H9 (cell line): Measurements from ENCODE around the gene PTCD1. TPM values are rescaled to one million over a fixed set of nuclear protein-coding genes. Genes with fewer than 3 reads are reported as not detected.

Experiments used
- DNase-seq: peaks from one replicate; pipeline ENCODE4 v3.0.0-alpha.2; 2017
- H2AFZ ChIP-seq: one replicate; pipeline ENCODE4 v1.6.1; 2013; ENCODE audit warnings: mild to moderate bottlenecking, low read length, control low read depth, moderate library complexity
- H2AK5ac ChIP-seq: 2 replicates; pipeline ENCODE4 v1.6.1; 2013; ENCODE audit warnings: low read length, control low read depth, mixed read lengths; ENCODE audit not compliant: insufficient read length
- H2BK120ac ChIP-seq: one replicate; pipeline ENCODE4 v1.6.1; 2013; ENCODE audit warnings: low read depth, mild to moderate bottlenecking, low read length, control low read depth, inconsistent platforms; ENCODE audit not compliant: poor library complexity, severe bottlenecking
- H2BK12ac ChIP-seq: 2 replicates; pipeline ENCODE4 v1.6.1; 2013; ENCODE audit warnings: low read length, control low read depth, mixed read lengths, low read depth; ENCODE audit not compliant: insufficient read length
- H2BK15ac ChIP-seq: 2 replicates; pipeline ENCODE4 v1.6.1; 2013; ENCODE audit warnings: low read depth, low read length, control low read depth
- H2BK20ac ChIP-seq: one replicate; pipeline ENCODE4 v1.6.1; 2013; ENCODE audit warnings: low read depth, mild to moderate bottlenecking, low read length, control low read depth, inconsistent platforms; ENCODE audit not compliant: poor library complexity, severe bottlenecking
- H2BK5ac ChIP-seq: 2 replicates; pipeline ENCODE4 v1.6.1; 2013; ENCODE audit warnings: low read length, control low read depth, mixed read lengths; ENCODE audit not compliant: insufficient read length
- H3K14ac ChIP-seq: 2 replicates; pipeline ENCODE4 v1.6.1; 2013; ENCODE audit warnings: low read length, control low read depth; ENCODE audit not compliant: insufficient read depth
- H3K18ac ChIP-seq: 2 replicates; pipeline ENCODE4 v1.6.1; 2013; ENCODE audit warnings: low read depth, mild to moderate bottlenecking, mixed read lengths, low read length, control low read depth; ENCODE audit not compliant: insufficient read length
- H3K23ac ChIP-seq: 2 replicates; pipeline ENCODE4 v1.6.1; 2013; ENCODE audit warnings: low read length, control low read depth, mixed read lengths, low read depth; ENCODE audit not compliant: insufficient read length
- H3K23me2 ChIP-seq: 2 replicates; pipeline ENCODE4 v1.6.1; 2013; ENCODE audit warnings: low read depth, mild to moderate bottlenecking, mixed read lengths, low read length, control low read depth; ENCODE audit not compliant: insufficient read length, poor library complexity, severe bottlenecking
- H3K27ac ChIP-seq: 2 replicates; pipeline ENCODE4 v1.5.1; 2013; ENCODE audit warnings: low read length, control low read depth, mixed read lengths, low read depth; ENCODE audit not compliant: insufficient read length
- H3K27me3 ChIP-seq: 2 replicates; pipeline ENCODE4 v1.6.1; 2013; ENCODE audit warnings: low read length, control low read depth, inconsistent platforms; ENCODE audit not compliant: insufficient read depth
- H3K4ac ChIP-seq: 2 replicates; pipeline ENCODE4 v1.6.1; 2013; ENCODE audit warnings: low read depth, mild to moderate bottlenecking, control low read depth, inconsistent platforms, low read length, moderate library complexity
- H3K4me1 ChIP-seq: 2 replicates; pipeline ENCODE4 v1.6.1; 2013; ENCODE audit warnings: low read length, control low read depth, inconsistent platforms; ENCODE audit not compliant: insufficient read depth
- H3K4me2 ChIP-seq: 2 replicates; pipeline ENCODE4 v1.6.1; 2013; ENCODE audit warnings: low read length, control low read depth, mixed read lengths; ENCODE audit not compliant: insufficient read length, insufficient read depth
- H3K56ac ChIP-seq: 2 replicates; pipeline ENCODE4 v1.6.1; 2013; ENCODE audit warnings: low read depth, mild to moderate bottlenecking, mixed read lengths, low read length, control low read depth; ENCODE audit not compliant: insufficient read length
- H3K79me1 ChIP-seq: 2 replicates; pipeline ENCODE4 v1.6.1; 2013; ENCODE audit warnings: low read depth, mild to moderate bottlenecking, moderate library complexity, low read length, control low read depth, inconsistent platforms; ENCODE audit not compliant: insufficient read depth, poor library complexity, severe bottlenecking
- H3K79me2 ChIP-seq: 2 replicates; pipeline ENCODE4 v1.6.1; 2013; ENCODE audit warnings: low read length, control low read depth, inconsistent platforms; ENCODE audit not compliant: insufficient read depth
- H3K9ac ChIP-seq: 2 replicates; pipeline ENCODE4 v1.6.1; 2013; ENCODE audit warnings: low read length, control low read depth, mixed read lengths; ENCODE audit not compliant: insufficient read length; ENCODE audit errors: extremely low read depth
- H3K9me3 ChIP-seq: one replicate; pipeline ENCODE4 v1.6.1; 2013; ENCODE audit warnings: low read depth, low read length, inconsistent platforms; ENCODE audit not compliant: control insufficient read depth
- H3T11ph ChIP-seq: one replicate; pipeline ENCODE4 v1.6.1; 2013; ENCODE audit warnings: mild to moderate bottlenecking, low read length, control low read depth, inconsistent platforms
- H4K20me1 ChIP-seq: one replicate; pipeline ENCODE4 v1.6.1; 2013; ENCODE audit not compliant: control insufficient read depth, insufficient read length, insufficient read depth
- H4K5ac ChIP-seq: 2 replicates; pipeline ENCODE4 v1.6.1; 2013; ENCODE audit warnings: low read depth, mild to moderate bottlenecking, mixed read lengths, low read length, control low read depth; ENCODE audit not compliant: insufficient read length
- H4K8ac ChIP-seq: replicated peaks from 2 replicates; pipeline ENCODE4 v1.6.1; 2013; ENCODE audit warnings: low read length, control low read depth, mixed read lengths, low read depth; ENCODE audit not compliant: insufficient read length
- H4K91ac ChIP-seq: 2 replicates; pipeline ENCODE4 v1.6.1; 2013; ENCODE audit warnings: low read depth, mild to moderate bottlenecking, moderate library complexity, mixed read lengths, low read length, control low read depth; ENCODE audit not compliant: insufficient read length
- H3K27ac Mint-ChIP-seq, 3 experiments: 2 replicates in 2 of 3; 3 replicates in 1 of 3; pipeline ENCODE4 v1.8.0; 2020 to 2021; ENCODE audit warnings: mixed read lengths in 3 of 3, mild to moderate bottlenecking in 1 of 3, moderate library complexity in 1 of 3
- H3K27me3 Mint-ChIP-seq: 2 replicates; pipeline ENCODE4 v1.8.0; 2021; ENCODE audit warnings: low read depth, mild to moderate bottlenecking, moderate library complexity, mixed read lengths
- H3K36me3 Mint-ChIP-seq, 3 experiments: 2 replicates in 2 of 3; 3 replicates in 1 of 3; pipeline ENCODE4 v1.8.0; 2020 to 2021; ENCODE audit warnings: low read depth in 3 of 3, mixed read lengths in 3 of 3; ENCODE audit not compliant: insufficient read depth in 1 of 3
- H3K4me1 Mint-ChIP-seq, 2 experiments: 2 replicates each; pipeline ENCODE4 v1.8.0; 2020; ENCODE audit warnings: mixed read lengths in 2 of 2
- H3K4me3 Mint-ChIP-seq, 2 experiments: 2 replicates in 1 of 2; 3 replicates in 1 of 2; pipeline ENCODE4 v1.8.0; 2020 to 2021; ENCODE audit warnings: mild to moderate bottlenecking in 2 of 2, mixed read lengths in 2 of 2, moderate library complexity in 1 of 2
- H3K9me3 Mint-ChIP-seq, 2 experiments: 2 replicates in 1 of 2; 3 replicates in 1 of 2; pipeline ENCODE4 v1.8.0; 2020; ENCODE audit warnings: mild to moderate bottlenecking in 2 of 2, mixed read lengths in 2 of 2, moderate library complexity in 1 of 2
- CTCF ChIP-seq: fragments of 200-600 bp; sonication (generic); conservative IDR thresholded peaks from 3 replicates; pipeline ENCODE4 v1.8.0; 2021; ENCODE audit warnings: antibody characterized with exemption, mild to moderate bottlenecking
- WGBS: extraction: QIAGEN DNeasy Blood & Tissue Kit; methylation state at CpG from one replicate; pipeline ENCODE4 v1.1.7; 2013; ENCODE audit warnings: missing lambda C conversion rate, low lambda C conversion rate, mixed read lengths; ENCODE audit not compliant: insufficient read length; ENCODE audit errors: extremely low coverage; 5-methylcytosine and 5-hydroxymethylcytosine counted together
- total RNA-seq: library from RNA; stranded (reverse); gene quantifications from 2 replicates; pipeline ENCODE4 v1.2.1, GENCODE V29; 2021

PTCD1 gene
- total RNA-seq, 1 experiment from 2014 or later, result 12.8 TPM

- Mint-ChIP-seq H3K27me3 (no peaks in the 10 kb centered on the region), H3K36me3 (peaks cover 35 to 64% (median 54%) of the 10 kb centered on the region in 3 experiments), H3K9me3 (no peaks in the 10 kb centered on the region), H3K4me1 (peaks cover 14% of the 10 kb centered on the region in 2 experiments), H3K27ac (peak overlapping the region; percentile 10 to 70 (median 24); a peak in 5 of 7 replicates), H3K4me3 (peak overlapping the region in 1 of 2 experiments; percentile 28; a peak in 1 of 5 replicates)
- Histone ChIP-seq H2BK120ac (no peak overlapping the region), H3K9ac (no peak overlapping the region), H3K4ac (no peak overlapping the region), H3K9me3 (no peaks in the 10 kb centered on the region), H4K91ac (no peak overlapping the region), H2BK20ac (no peak overlapping the region), H4K5ac (no peak overlapping the region), H4K8ac (no peak overlapping the region), H3K79me1 (peaks cover 12% of the 10 kb centered on the region), H3K79me2 (peaks cover 30% of the 10 kb centered on the region; the same call in 1 of the 2 replicates), H3K27ac (no peak overlapping the region), H2AFZ (no peak overlapping the region), H3K23ac (no peak overlapping the region), H3K4me2 (no peak overlapping the region), H3K14ac (no peak overlapping the region), H3K4me1 (no peaks in the 10 kb centered on the region), H2BK5ac (no peak overlapping the region), H3K27me3 (no peaks in the 10 kb centered on the region), H3K23me2 (peaks cover 14% of the 10 kb centered on the region), H2BK15ac (no peak overlapping the region), H3K56ac (no peak overlapping the region), H2AK5ac (no peak overlapping the region), H3K18ac (no peak overlapping the region), H3T11ph (no peak overlapping the region), H2BK12ac (no peak overlapping the region), H4K20me1 (no peaks in the 10 kb centered on the region)
- no peak for TF ChIP-seq CTCF
- WGBS, result no CpG with 5 or more reads among the region's 18 CpGs
- no peak for DNase-seq
Observed at GRCh38 chr7:99404235-99404976, 34.2 kb downstream of the PTCD1 start.
